ENCODE measurements around the gene RAVER1. TPM values are rescaled to one million over a fixed set of nuclear protein-coding genes. Genes with fewer than 3 reads are reported as not detected.
"Not testable (repeated sequence)": the region's sequence is repeated elsewhere in the genome, so short reads cannot be mapped to it uniquely, and the experiment has no call there.

RAVER1 gene
- total RNA-seq, 2 experiments from 2014 or later: 105 to 111 TPM

- no peak for ATAC-seq
- no peak for DNase-seq
- intact Hi-C loops (cut with micrococcal nuclease): no loop called here
- Mint-ChIP-seq H3K27me3 (no peaks in the 10 kb centered on the region), H3K4me1 (ENCODE audit: low read depth) (peaks cover 9% of the 10 kb centered on the region), H3K27ac (no peak overlapping the region), H3K36me3 (ENCODE audit: low read depth) (peaks cover 1% of the 10 kb centered on the region), H3K9me3 (no peaks in the 10 kb centered on the region), H3K4me3 (no peak overlapping the region)
- TF ChIP-seq CTCF (IDR thresholded peaks at IDR 0.05): no peak
- POLR2A ChIA-PET: interaction anchor here (0.8 to 1.2 kb wide), 2 partner anchors 17 to 28 kb away, joined by 3 to 4 read pairs; no protein-coding TSS in a partner anchor
- CTCF ChIA-PET: interaction anchor here (0.7 to 2.9 kb wide), 5 partner anchors 11 to 85 kb away, joined by 3 to 14 read pairs (median 4); partner anchors contain the start of gene RAVER1
Measured at GRCh38 chr19:10344780-10345179, 11.5 kb upstream of the RAVER1 start.

- ATAC-seq (no peak), DNase-seq (no peak)
- intact Hi-C loops (cut with micrococcal nuclease): no loop called here
- TF ChIP-seq CTCF (IDR thresholded peaks at IDR 0.05): no peak
- POLR2A ChIA-PET: interaction anchor here (0.8 to 1.1 kb wide), 4 partner anchors 13 to 47 kb away, joined by 3 to 4 read pairs (median 3); no protein-coding TSS in a partner anchor
- Mint-ChIP-seq H3K27ac (no peak overlapping the region), H3K4me1 (ENCODE audit: low read depth) (peaks cover 22% of the 10 kb centered on the region), H3K4me3 (no peak overlapping the region), H3K36me3 (ENCODE audit: low read depth) (no peaks in the 10 kb centered on the region), H3K27me3 (no peaks in the 10 kb centered on the region), H3K9me3 (no peaks in the 10 kb centered on the region)
- CTCF ChIA-PET: interaction anchor here (2.9 kb wide), 1 partner anchor 45 kb away, joined by 14 read pairs; no protein-coding TSS in a partner anchor
Measured at GRCh38 chr19:10343495-10343894, 10.2 kb upstream of the RAVER1 start.

- Mint-ChIP-seq H3K4me3 (peak overlapping the region; percentile 96), H3K27me3 (no peaks in the 10 kb centered on the region), H3K4me1 (ENCODE audit: low read depth) (peaks cover 35% of the 10 kb centered on the region), H3K9me3 (no peaks in the 10 kb centered on the region), H3K27ac (peak overlapping the region; percentile 95), H3K36me3 (ENCODE audit: low read depth) (peaks cover 6% of the 10 kb centered on the region)
- ChIA-PET CTCF (interaction anchor here (0.9 to 1.5 kb wide), 4 partner anchors 50 to 138 kb away, joined by 3 to 4 read pairs (median 3); partner anchors contain the start of gene ICAM5), POLR2A (no interaction called here)
- intact Hi-C loops (cut with micrococcal nuclease): loop anchor here (10.0 kb wide), 1 partner anchor 45 kb away; the partner anchor contains the start of gene TYK2
- DNase-seq (no peak), ATAC-seq (no peak)
- no peak for TF ChIP-seq CTCF (IDR thresholded peaks at IDR 0.05)
Measured at GRCh38 chr19:10339977-10340376, 6.6 kb upstream of the RAVER1 start.

GRCh38 chr19:10339380-10339960 is 6.1 kb upstream of the RAVER1 start, which contains the start of gene ICAM3:
Gene ICAM3 (minus strand): TSS chr19:10339624. CDS start chr19:10339614, 10 bp downstream.
- peak; percentile 85 for DNase-seq
- ChIA-PET POLR2A (no interaction called here), CTCF (no interaction called here)
- H3K4me1 Mint-ChIP-seq (ENCODE audit: low read depth): peaks cover 39% of the 10 kb centered on the region
- TF ChIP-seq CTCF (IDR thresholded peaks at IDR 0.05): no peak
- H3K4me3 Mint-ChIP-seq: peak within 1 kb of the TSS; percentile 96
- no peaks in the 10 kb centered on the region for H3K9me3 Mint-ChIP-seq
- H3K27ac Mint-ChIP-seq: peak within 1 kb of the TSS; percentile 95
- ATAC-seq: peak; percentile 96
- intact Hi-C loops (cut with micrococcal nuclease): loop anchor here (10.0 kb wide), 1 partner anchor 45 kb away; the partner anchor contains the start of gene TYK2
- H3K36me3 Mint-ChIP-seq (ENCODE audit: low read depth): peaks cover 9% of the 10 kb centered on the region
- H3K27me3 Mint-ChIP-seq: no peaks in the 10 kb centered on the region

GRCh38 chr19:10338940-10339339 is 5.6 kb upstream of the RAVER1 start:
- Mint-ChIP-seq H3K27ac (peak overlapping the region; percentile 95), H3K4me1 (ENCODE audit: low read depth) (peaks cover 43% of the 10 kb centered on the region), H3K4me3 (peak overlapping the region; percentile 96), H3K27me3 (no peaks in the 10 kb centered on the region), H3K9me3 (no peaks in the 10 kb centered on the region), H3K36me3 (ENCODE audit: low read depth) (peaks cover 13% of the 10 kb centered on the region)
- ChIA-PET CTCF (interaction anchor here (1.6 kb wide), 1 partner anchor 50 kb away, joined by 5 read pairs; the partner anchor contains the start of gene ICAM5), POLR2A (no interaction called here)
- peak; percentile 12 for ATAC-seq
- DNase-seq: peak; percentile 22
- TF ChIP-seq CTCF (IDR thresholded peaks at IDR 0.05): no peak
- intact Hi-C loops (cut with micrococcal nuclease): loop anchor here (10.0 kb wide), 1 partner anchor 46 kb away; the partner anchor contains the start of gene TYK2

- intact Hi-C loops (cut with micrococcal nuclease): loop anchor here (10.0 kb wide), 1 partner anchor 48 kb away; the partner anchor contains the start of gene TYK2
- not testable (repeated sequence) for ATAC-seq, H3K4me3 Mint-ChIP-seq, DNase-seq, H3K9me3 Mint-ChIP-seq, H3K27me3 Mint-ChIP-seq
- peaks cover 32% of the 10 kb centered on the region for H3K36me3 Mint-ChIP-seq (ENCODE audit: low read depth)
- peaks cover 56% of the 10 kb centered on the region for H3K4me1 Mint-ChIP-seq (ENCODE audit: low read depth)
- ChIA-PET POLR2A (interaction anchor here (0.7 kb wide), 2 partner anchors 20 to 201 kb away, joined by 3 read pairs; no protein-coding TSS in a partner anchor), CTCF (interaction anchor here (1.0 kb wide), 1 partner anchor 12 kb away, joined by 3 read pairs; no protein-coding TSS in a partner anchor)
- H3K27ac Mint-ChIP-seq: peak overlapping the region; percentile 34
Measured at GRCh38 chr19:10336725-10337124, 3.4 kb upstream of the RAVER1 start.

Data from activated CD8-positive, alpha-beta T cell treated with anti-CD3 and anti-CD28 coated beads for 36 hours (primary cell).